Activated CD8-positive, alpha-beta T cell treated with anti-CD3 and anti-CD28 coated beads for 36 hours (primary cell): ENCODE results near the gene CFLAR. TPM values are rescaled to one million over a fixed set of nuclear protein-coding genes. Genes with fewer than 3 reads are reported as not detected.

ENCODE experiments used
- ATAC-seq: fragments of 200-7000 bp; cut with Tn5 transposase; one replicate; pipeline ENCODE4 v1.10.0; 2021; ENCODE audit warnings: mild to moderate bottlenecking, moderate library complexity
- CTCF ChIA-PET: fragments of 350-600 bp; sonication (Branson Sonifier 250); formaldehyde crosslinking; loops from one replicate; lab custom pipeline; 2021; ENCODE audit warnings: antibody characterized with exemption; lab: Charles Lee
- POLR2A ChIA-PET: fragments of 350-600 bp; sonication (Branson Sonifier 250); formaldehyde crosslinking; loops from one replicate; lab custom pipeline; 2021; ENCODE audit warnings: antibody characterized with exemption; lab: Charles Lee
- DNase-seq: peaks from one replicate; pipeline ENCODE4 v3.0.0-alpha.2; 2020
- H3K27ac Mint-ChIP-seq: one replicate; pipeline ENCODE4 v1.8.0; 2021; ENCODE audit warnings: mild to moderate bottlenecking, mixed read lengths
- H3K27me3 Mint-ChIP-seq: one replicate; pipeline ENCODE4 v1.8.0; 2021; ENCODE audit warnings: mixed read lengths
- H3K36me3 Mint-ChIP-seq: one replicate; pipeline ENCODE4 v1.8.0; 2021; ENCODE audit warnings: low read depth, mixed read lengths
- H3K4me1 Mint-ChIP-seq: one replicate; pipeline ENCODE4 v1.8.0; 2021; ENCODE audit warnings: low read depth, mixed read lengths
- H3K4me3 Mint-ChIP-seq: one replicate; pipeline ENCODE4 v1.8.0; 2021; ENCODE audit warnings: mild to moderate bottlenecking, moderate library complexity, mixed read lengths
- H3K9me3 Mint-ChIP-seq: one replicate; pipeline ENCODE4 v1.8.0; 2021; ENCODE audit warnings: mixed read lengths
- intact Hi-C: fragments of 100-400 bp; cut with micrococcal nuclease; formaldehyde crosslinking; loops from one replicate; pipeline ENCODE4 v1.10.0; 2022
- total RNA-seq, 2 experiments: library from RNA; stranded (reverse); gene quantifications; one replicate each; pipeline ENCODE4 v1.2.3, GENCODE V29; 2021
- TF ChIP-seq, protein P1 (sequence below): fragments of 200-600 bp; IDR thresholded peaks from one replicate; pipeline ENCODE4 v1.8.0; 2022; ENCODE audit warnings: antibody characterized with exemption, mild to moderate bottlenecking

The CFLAR gene
- total RNA-seq, 2 experiments from 2014 or later: 222 to 229 TPM

DNA sequence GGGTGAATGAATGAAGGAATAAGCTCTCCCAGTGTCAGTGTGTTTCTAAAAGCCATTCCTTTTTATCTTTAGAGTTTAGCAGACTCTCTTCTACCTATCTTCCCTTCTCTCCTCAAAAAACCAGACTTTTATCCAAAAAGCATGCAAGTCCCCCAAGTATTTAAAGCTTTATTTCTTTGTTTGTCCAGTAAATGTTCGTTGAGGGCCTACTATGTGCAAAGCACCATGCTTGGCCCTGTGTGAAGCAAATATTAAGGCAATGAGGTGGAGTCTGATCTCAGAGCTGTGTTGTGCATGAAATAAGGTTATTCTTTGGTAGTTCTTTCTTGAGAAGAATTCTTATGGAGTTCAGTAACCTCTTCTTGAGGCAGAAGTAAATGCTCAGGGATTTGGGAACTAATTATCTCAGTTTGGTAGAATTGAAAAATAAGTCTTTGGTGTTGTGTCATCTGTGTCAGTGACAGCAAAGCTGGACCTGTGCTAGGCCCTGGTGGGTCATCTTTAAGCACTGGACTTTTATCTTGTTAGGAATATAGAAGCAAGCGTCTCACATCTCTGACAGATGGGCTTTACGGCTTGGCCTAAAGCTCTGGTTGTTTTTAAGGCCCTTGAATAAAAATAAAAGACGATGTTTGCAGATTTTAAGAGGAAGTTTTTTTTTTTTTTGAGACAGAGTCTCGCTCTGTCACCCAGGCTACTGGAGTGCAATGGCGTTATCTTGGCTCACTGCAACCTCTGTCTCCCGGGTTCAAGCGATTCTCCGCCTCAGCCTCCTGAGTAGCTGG is 38.8 kb downstream of the CFLAR start:
- Mint-ChIP-seq H3K4me3 (no peak overlapping the region), H3K9me3 (no peaks in the 10 kb centered on the region), H3K36me3 (peaks cover 70% of the 10 kb centered on the region), H3K4me1 (peaks cover 40% of the 10 kb centered on the region), H3K27ac (peak overlapping the region; percentile 40), H3K27me3 (no peaks in the 10 kb centered on the region)
- intact Hi-C loops: no loop called here
- ChIA-PET POLR2A (interaction anchor here (0.6 to 1.4 kb wide), 5 partner anchors 22 to 227 kb away, joined by 3 read pairs; no protein-coding TSS in a partner anchor), CTCF (interaction anchor here (1.0 to 2.2 kb wide), 8 partner anchors 14 to 124 kb away, joined by 3 to 8 read pairs (median 4); partner anchors contain the start of gene CASP10)
- no peak for DNase-seq
- TF ChIP-seq, protein P1, sequence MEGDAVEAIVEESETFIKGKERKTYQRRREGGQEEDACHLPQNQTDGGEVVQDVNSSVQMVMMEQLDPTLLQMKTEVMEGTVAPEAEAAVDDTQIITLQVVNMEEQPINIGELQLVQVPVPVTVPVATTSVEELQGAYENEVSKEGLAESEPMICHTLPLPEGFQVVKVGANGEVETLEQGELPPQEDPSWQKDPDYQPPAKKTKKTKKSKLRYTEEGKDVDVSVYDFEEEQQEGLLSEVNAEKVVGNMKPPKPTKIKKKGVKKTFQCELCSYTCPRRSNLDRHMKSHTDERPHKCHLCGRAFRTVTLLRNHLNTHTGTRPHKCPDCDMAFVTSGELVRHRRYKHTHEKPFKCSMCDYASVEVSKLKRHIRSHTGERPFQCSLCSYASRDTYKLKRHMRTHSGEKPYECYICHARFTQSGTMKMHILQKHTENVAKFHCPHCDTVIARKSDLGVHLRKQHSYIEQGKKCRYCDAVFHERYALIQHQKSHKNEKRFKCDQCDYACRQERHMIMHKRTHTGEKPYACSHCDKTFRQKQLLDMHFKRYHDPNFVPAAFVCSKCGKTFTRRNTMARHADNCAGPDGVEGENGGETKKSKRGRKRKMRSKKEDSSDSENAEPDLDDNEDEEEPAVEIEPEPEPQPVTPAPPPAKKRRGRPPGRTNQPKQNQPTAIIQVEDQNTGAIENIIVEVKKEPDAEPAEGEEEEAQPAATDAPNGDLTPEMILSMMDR: no peak
- no peak for ATAC-seq

DNA sequence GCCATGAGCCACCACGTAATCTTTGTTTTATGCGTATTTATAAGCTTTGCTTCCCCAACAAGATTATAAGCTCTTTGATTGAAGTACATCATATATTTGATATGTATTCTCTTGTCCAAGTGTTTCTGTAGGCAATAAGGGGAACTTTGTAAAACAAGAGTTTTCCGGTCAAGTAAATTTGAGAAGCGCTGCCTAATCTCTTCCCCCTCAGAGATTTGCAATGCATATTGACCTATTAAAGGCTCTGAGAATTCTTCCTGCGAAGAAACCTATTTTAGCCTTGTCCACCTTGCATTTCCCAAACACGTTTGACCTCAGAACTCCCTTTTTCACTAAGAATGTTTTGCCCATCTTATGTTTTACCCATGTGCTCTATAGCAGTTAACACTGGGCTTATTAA is 40.1 kb downstream of the CFLAR start:
- Mint-ChIP-seq H3K27ac (peak overlapping the region; percentile 8), H3K4me1 (peaks cover 33% of the 10 kb centered on the region), H3K9me3 (no peaks in the 10 kb centered on the region), H3K4me3 (no peak overlapping the region), H3K36me3 (peaks cover 70% of the 10 kb centered on the region), H3K27me3 (no peaks in the 10 kb centered on the region)
- CTCF ChIA-PET: interaction anchor here (1.2 to 2.2 kb wide), 4 partner anchors 14 to 87 kb away, joined by 3 to 8 read pairs (median 6); partner anchors contain the start of gene CASP10
- ATAC-seq (no peak), DNase-seq (no peak)
- intact Hi-C loops: no loop called here
- TF ChIP-seq, protein P1: no peak
- POLR2A ChIA-PET: interaction anchor here (0.6 to 1.0 kb wide), 3 partner anchors 21 to 629 kb away, joined by 3 read pairs; no protein-coding TSS in a partner anchor

DNA sequence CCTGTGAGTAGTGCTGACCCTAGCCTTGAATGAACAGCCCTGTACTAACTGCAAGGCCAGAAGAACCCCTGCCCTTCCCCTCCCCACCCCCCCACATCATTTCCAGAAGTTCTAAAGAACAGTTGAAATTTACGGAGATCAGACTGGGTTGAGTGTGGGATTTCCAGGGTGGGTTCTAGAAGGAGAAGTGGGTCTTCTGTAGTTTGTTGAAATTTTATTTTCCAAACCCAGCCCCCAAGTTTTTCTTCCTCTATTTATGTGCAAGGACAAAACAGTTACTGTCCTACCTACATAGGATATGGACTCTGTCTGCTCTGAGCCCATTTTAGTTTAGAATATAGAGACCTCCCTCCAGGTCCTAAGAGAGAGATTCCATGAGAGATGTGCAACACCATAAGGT is 40.7 kb downstream of the CFLAR start:
- intact Hi-C loops: no loop called here

DNA sequence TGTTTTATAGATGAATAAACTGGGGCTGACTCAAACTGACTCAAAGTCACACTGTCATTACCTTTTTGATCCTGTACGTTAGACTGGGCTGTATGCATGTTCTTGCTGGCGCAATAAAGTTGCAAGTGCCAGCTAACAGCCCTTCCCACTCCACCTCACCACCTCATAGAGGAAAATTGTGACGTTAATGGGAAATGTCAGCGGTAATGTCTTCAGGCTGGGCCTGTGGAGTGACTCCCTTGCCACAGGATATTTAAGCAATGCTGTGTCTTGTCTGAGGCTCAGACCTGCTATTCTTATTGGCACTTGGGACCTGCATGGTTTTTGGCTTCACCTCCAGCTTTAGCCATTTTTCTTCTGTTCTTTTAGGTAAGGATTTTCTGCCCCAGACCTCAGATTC is 41.7 kb downstream of the CFLAR start:
- Mint-ChIP-seq H3K27me3 (no peaks in the 10 kb centered on the region), H3K4me1 (peaks cover 24% of the 10 kb centered on the region), H3K9me3 (no peaks in the 10 kb centered on the region), H3K27ac (peak overlapping the region; percentile 85), H3K4me3 (no peak overlapping the region), H3K36me3 (peaks cover 68% of the 10 kb centered on the region)
- ATAC-seq (peak; percentile 28), DNase-seq (no peak)
- intact Hi-C loops: no loop called here
- TF ChIP-seq, protein P1: no peak
- ChIA-PET POLR2A (interaction anchor here (1.0 to 2.2 kb wide), 6 partner anchors 10 to 181 kb away, joined by 3 to 14 read pairs (median 4); partner anchors contain the start of gene CFLAR), CTCF (interaction anchor here (0.8 to 4.2 kb wide), 28 partner anchors 8 to 287 kb away, joined by 3 to 27 read pairs (median 6); partner anchors contain the start of genes CFLAR, HYCC2, NDUFB3 and ORC2)

More for the DNA sequence above, 40.7 kb downstream of the CFLAR start:
- H3K27ac Mint-ChIP-seq: no peak overlapping the region
- no peaks in the 10 kb centered on the region for H3K27me3 Mint-ChIP-seq
- ATAC-seq: no peak
- no peaks in the 10 kb centered on the region for H3K9me3 Mint-ChIP-seq
- H3K4me3 Mint-ChIP-seq: no peak overlapping the region
- POLR2A ChIA-PET: interaction anchor here (2.2 kb wide), 1 partner anchor 40 kb away, joined by 14 read pairs; the partner anchor contains the start of gene CFLAR
- DNase-seq: no peak
- peaks cover 27% of the 10 kb centered on the region for H3K4me1 Mint-ChIP-seq
- H3K36me3 Mint-ChIP-seq: peaks cover 65% of the 10 kb centered on the region
- CTCF ChIA-PET: interaction anchor here (2.3 to 4.1 kb wide), 2 partner anchors 76 to 87 kb away, joined by 12 to 18 read pairs; partner anchors contain the start of gene HYCC2
- TF ChIP-seq, protein P1: no peak
